Eye (tissue), 1 donor: ENCODE data around the gene TLCD1.
"Not testable (repeated sequence)": the region's sequence is repeated elsewhere in the genome, so short reads cannot be mapped to it uniquely, and the experiment has no call there.

Source experiments
- DNase-seq: peaks from one replicate; pipeline ENCODE4 v3.0.0-alpha.2; 2015

The TLCD1 gene

DNA sequence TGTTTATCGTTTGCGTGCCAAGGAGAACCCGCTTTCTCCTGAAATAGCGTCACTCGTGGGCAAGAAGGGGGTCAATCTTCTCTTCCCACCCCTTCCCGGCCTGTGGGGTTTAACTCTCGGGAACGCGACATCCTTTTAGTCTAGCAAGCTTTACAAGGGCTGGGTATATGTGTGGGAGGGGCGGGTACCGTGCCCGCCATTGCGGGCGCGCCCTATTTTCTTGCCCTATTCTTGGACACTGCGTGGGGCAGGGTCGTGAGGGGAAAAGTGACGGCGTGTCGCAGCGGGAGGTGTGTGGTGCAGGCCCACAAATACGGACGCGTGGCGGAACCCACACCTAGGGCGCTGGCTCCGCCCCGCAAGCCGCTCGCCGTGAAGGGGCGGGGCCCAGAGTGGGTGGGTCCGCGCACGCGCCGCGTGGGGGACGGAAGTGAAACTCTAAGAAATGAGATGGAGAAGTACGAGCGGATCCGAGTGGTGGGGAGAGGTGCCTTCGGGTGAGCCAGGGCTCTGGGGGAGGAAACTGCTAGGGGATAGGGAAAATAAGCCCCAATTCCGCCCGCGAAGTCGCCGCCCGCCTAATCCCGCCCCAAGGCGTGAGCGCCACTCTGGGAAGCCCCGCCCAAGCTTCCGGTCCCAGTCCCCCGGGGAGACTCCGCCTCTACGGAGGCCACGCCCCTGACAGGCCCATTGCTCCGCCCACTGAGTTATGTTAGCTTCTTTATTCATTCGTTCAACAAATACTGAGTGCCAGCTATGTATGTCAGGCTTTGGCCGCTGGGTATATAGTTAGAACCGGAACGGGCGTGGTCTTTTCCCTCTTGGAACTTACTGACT, 2.5 kb upstream of the TLCD1 start, which contains the start of gene NEK8:
NEK8 (plus strand) TSS at position 425 of the 837 bp plus-strand sequence; CDS start at position 451, 26 bp downstream.
- peak; percentile 98 for DNase-seq

DNA sequence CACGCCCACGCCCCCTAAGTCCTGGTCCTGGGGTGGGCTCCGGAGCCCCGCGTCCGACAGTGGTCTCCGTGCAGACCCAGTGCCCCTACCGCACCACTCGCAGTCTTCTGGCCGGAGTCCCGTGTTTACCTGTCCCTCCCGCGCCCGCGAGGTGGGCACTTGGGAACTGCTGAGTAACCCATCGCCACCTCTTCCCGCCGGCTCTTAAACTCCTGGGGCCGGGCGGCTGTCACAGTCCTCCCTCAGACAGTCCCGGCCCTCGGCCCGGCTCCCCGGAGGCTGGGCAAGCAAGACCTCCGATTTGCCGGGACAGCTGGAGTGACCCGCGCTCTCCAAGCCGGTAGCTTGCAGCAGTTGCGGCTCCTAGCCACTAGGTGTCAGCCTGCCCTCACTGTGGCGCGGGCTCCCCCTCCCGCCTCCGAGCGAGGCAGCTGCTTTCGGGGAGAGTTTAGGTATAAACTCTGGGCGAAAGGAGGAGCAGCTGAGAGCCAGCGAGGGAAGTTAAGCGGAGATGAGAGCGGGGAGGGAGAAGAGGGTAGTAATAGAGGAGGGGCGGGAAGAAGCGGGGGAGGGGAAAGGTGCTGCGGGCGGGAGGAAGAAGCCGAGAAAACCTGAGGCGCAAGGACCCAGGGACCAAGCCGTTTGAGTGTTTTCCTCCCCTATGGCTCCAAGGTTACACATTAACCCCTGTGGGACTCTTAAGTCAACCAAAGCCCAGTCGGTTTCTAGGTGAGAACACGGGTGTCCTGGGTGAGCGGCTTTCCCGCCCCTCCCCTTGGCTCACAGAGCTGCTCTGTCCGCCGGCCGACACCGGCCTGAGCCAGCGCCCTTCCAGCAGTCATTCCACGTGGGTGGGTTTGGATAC, 826 bp upstream of the TLCD1 start:
- peak; percentile 98 for DNase-seq

DNA sequence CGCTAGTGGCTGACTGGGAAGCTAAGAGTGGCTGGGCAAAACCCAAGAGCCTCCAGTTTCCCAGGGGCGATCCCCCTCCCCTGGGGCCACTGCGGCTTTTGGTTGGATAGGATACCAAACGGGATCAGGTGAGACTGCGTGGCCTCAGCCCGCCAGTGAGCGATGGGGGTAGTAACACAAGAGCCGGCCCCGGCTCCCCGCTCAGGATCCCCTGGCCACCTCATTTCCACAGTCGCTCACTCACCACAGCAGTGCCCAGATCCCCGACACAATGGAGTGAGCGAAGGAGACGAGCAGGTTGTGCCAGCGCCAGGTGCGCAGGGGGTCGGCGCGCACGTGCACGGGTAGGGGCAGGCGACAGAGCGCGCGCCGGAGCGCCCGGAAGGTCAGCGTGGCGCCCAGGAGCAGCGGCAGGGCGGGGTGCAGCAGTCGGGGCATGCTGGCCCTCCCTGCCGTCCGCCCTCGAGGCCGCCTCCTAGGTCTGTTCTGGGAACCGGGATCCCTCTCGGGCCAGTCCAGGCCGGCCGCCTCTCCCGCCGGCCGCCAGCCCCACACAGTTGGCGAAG, 290 bp downstream of the TLCD1 start:
- peak; percentile 80 for DNase-seq

DNA sequence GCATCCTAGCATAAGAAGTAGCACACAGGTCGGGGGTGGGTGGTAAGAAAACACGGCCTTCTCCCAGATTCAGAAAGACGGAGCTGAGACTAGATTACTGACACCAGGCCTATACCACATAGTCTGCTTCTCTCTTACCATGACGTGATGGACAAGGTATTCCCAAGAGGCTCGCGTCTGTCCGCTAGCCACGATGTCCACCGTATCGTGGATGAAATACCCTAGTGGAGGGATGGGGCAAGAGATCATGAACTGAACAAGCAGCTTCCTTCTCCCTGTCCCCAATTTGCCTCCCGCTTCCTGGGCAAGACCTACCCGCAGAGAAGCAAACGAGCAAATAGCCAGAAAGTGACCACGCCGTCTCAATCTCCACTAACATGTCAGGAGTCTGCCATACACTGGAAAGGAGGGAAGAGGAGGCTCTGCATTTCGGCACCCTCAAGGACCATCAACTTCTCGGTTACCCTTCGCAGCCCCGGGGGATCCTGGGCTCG, 820 bp downstream of the TLCD1 start:
- peak; percentile 60 for DNase-seq

DNA sequence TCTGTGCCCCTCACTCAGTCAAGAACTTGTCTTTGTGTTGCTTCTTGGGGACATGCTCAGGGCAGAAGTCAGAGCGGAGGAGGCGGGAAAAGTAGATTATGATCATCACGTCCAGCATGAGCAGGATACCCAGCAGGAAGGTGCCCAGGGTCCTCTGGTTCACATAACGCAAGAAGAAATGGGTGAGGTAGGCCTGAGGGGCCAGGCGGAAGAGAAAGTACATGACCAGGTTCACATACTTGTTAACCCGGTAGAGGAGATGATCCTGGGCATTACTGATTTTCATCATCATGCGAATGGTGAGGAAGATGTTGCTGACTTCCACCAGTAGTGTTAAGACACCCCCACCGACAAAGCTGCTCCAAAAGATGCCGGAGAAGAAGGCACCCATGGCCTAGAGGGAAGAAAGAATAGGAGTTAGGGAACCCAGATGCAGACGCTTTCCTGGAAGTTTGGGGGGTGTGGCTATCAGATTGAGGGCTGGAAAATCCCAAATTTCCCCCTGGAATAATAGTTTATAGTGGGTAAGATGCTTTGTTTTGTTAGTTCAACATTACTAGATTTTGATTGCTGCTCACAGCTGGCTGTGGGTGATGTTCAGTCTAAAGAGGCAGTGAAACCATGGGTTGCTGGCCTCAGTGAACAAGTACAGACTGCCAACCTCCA, 1.4 kb downstream of the TLCD1 start:
- no peak for DNase-seq

DNA sequence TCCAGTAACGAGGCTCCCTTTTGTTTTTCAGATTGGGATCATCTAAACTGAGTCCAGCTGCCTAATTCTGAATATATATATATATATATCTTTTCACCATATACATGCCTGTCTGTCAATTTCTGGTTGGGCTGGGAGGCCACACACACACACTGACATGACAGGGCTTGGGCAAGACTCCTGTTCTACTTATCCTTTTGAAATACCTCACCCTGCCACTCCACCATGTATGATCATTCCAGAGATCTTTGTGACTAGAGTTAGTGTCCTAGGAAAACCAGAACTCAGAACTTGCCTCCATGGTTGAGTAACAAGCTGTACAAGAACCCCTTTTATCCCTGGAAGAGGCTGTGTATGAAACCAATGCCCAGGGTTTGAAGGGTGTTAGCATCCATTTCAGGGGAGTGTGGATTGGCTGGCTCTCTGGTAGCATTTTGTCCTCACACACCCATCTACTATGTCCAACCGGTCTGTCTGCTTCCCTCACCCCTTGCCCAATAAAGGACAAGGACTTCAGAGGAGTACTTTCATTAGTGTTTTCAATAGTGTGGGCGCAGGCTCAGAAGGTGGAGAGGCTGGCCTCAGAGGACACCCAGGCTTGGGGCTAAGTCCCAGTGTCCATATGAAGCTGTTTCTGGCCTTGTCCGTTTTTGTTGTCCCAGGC, 2.1 kb downstream of the TLCD1 start:
- DNase-seq, result not testable (repeated sequence)

DNA sequence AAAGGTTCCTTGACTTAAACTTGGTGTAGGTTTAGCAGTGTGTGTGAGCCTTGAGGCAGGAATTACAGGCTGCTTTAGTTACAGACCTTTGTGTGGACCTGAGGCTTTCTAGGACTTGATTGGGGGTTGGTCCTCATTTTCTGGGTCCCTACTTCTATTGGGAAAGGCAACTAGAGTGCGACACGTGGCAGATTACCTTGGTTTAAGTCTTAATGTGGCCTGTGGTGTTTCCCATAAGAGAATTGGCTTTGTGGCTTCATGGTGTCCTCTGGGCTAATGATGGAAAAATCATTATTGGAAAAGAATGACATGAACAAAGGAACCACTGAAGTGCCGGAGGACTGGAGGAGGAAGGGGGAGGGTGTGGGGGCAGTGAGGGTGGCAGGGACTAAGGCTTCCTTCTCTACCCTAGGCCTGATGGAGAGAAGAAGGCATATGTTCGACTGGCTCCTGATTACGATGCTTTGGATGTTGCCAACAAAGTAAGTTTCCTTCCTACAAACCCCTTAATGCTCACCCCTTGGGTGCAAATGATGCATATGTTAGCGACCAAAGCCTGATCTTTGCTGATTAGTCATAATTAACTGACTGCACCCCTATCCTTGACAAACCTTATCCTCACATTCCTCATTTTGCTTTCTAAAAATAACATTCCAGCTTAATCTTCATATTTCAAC, 2.7 kb downstream of the TLCD1 start:
- DNase-seq, result no peak

DNA sequence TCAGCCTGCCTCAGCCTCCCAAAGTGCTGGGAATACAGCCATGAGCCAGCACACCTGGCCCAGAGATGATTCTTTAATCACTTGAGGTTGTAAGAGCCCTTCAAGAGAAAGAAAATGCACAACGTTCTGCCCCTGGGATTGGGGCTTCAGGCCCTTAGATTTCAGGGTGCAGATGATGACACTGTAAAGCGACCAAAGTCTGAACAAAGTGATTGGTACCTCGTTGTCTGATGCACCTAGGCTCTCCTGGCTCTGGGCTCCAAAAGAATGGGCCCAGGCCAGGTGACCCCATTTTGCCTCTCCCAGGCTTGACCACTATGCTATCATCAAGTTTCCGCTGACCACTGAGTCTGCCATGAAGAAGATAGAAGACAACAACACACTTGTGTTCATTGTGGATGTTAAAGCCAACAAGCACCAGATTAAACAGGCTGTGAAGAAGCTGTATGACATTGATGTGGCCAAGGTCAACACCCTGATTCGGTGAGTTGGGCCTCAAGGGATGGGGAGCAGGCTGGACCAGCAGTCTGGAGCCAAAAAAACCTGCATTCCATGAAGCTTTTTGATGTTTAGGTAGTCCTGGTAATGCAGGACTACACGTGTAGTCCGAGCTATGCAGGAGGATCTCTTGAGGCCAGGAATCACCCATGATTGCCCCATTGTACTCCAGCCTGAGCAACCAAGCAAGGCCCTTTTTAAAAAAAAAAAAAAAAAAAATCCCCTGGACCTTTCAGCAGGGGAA, 3.4 kb downstream of the TLCD1 start:
- no peak for DNase-seq

DNA sequence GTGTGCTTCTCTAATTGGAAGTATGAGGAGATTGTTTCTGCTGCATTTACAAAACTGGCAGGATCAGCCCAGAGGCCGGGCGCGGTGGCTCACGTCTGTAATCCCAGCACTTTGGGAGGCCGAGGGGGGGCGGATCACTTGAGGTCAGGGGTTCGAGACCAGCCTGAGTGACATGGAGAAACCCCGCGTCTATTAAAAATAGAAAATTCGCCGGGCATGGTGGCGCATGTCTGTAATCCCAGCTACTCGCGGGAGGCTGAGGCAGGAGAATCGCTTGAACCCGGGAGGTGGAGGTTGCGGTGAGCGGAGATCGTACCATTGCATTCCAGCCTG, 5.1 kb downstream of the TLCD1 start:
- not testable (repeated sequence) for DNase-seq

DNA sequence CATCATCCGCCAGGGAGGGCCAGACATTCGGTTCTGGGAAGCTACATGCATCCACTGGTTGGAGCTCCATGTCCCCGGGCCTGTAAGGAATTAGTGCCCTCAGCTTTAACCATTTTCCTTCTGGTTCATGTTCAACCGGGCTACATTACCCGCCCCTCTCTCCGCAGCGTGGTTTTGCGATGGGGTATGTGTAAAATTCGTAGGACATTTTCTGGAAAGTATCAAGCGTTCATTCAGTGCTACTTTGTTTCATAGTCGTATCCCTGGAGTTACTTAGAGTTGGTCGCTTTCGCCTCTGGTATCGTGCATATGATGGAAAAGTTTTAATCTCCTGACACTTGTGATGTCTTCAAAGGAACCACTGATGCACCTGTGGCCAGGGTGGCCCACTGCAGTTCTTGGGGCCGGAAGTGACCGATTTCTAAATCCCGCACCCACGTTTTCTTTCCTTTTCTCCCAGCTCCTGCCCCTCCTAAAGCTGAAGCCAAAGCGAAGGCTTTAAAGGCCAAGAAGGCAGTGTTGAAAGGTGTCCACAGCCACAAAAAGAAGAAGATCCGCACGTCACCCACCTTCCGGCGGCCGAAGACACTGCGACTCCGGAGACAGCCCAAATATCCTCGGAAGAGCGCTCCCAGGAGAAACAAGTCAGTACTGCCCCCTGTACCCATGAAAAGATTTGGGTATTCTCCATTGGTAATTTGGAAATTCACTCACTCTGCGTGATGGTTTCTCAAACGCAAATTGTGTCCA, 5.6 kb downstream of the TLCD1 start:
- no peak for DNase-seq

DNA sequence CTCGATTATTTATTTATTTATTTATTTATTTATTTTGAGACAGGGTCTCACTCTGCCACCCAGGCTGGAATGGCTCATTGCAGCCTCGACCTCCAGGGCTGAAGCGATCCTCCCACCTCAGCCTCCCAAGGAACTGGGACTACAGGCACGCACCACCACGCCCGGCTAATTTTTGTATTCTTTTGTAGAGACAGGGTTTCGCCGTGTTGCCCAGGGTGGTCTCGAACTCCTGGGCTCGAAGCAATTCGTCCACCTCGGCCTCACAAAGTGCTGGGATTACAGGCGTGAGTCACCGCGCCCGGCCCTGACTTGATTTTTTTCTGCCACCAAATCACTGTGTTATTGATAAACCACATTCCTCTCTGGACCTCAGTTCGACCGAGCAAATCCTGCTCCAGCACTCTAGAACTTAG, 7.0 kb downstream of the TLCD1 start:
- no peak for DNase-seq

DNA sequence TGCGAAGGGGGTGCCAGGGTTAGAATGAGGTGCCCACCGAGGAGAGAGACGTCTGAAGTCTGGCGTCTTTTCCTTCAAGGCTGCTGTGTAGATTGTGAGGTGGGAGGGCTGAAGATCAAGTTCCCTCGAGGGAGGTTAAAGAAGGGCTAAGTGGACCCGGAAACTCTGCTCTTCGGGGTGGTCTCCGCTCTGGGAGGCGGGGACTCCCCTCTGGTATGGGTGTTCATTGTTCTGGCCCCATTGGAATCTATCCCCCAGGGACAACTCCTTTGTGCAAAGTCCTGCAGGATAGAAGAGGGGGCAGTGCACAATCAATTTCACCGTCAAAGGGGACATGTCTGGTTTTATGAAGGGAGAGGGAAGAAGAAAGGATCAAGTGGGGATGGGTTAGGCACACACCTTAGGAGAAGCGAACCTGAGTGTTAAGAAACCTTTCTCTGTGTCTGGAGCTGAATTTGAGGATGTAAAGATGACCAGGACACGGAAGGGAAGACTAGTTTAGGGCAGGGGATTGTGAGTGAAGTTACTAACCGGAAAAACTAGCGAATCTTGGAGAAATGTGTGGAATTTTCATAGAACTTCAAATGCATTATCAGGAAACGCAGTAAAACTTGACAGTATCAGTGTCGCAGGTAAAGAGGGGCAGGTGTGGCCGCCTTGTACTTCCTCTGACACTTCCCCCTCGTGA, 7.6 kb downstream of the TLCD1 start:
- DNase-seq, result no peak

DNA sequence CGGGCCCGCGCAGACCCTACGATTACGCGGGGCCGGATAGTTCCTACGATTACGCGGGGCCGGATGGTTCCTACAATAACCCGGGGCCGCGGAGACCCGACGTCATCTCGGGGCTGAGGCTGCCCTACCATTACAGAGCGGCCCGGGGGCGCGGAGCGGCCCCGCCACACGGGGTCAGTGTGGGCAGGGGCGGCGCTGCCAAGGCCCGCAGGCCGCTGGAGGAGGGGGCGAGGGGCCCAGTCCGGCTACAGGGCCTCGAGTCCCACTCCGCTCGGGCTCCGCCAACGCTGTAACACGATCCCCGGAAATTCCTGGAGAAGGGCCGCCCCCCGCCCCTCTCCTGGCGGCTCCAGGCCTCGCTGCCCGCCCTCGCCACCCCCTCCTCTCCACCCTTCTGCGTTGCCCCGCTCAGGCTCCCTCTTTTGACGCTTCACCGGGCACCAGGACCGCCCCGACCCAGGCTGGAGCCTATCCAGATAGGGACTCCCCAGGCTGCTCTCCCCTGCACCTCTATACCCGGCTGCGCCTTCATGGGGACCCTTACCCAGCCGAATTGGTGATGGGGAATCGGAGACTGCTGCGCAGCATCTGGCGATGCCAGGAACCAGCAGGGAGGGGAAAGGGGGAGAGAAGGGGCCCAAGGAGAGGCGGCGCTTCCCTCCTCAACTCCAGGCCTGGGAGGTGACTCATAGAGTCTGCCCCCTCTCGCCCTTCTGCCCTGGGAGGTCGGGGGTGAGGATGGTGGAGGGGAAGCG, 8.3 kb downstream of the TLCD1 start, which contains the start of gene RAB34:
RAB34 (minus strand) TSS at position 291 of the 755 bp plus-strand sequence. CDS start 602 bp downstream, outside the sequence.
- peak; percentile 96 for DNase-seq

DNA sequence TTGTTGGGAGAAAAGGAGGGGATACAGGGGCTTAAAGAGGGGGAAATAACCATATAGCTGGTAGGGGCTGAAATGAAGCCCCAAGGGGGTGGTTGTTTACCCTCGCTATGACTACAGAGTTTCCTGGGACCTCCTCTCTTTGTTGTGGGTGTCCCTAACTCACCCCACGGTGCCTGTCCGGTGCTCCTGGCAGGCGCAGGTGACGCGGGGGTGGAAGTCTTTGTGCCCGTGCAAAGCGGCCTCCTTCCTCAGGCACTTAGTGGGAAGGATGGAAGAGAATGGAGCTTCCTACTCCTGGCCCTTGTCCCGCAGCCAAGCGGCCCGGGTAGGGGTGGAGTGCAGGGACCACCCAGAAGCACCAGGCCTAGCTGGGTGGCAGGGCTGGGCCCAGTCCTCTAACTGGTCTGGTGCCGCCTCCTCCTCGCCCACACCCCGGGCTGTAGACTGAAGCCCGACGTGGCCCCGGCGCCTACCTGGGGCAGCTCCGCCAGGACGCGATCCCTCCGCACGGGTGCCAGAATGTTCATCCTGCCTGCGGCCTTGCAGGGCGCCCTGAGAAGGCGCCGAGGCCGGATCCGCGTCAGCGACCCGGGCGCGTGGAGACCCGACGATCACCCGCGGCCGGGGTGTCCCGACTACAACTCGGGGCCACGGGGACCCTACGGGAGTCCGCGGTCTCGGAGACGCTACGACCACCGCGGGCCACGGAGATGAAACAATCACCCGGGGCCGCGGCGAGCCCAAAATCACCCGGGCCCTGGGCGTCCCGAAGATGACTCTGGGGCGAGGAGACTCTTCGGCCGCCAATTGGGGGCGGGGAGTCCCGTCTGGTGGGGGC, 9.1 kb downstream of the TLCD1 start:
- peak; percentile 72 for DNase-seq

DNA sequence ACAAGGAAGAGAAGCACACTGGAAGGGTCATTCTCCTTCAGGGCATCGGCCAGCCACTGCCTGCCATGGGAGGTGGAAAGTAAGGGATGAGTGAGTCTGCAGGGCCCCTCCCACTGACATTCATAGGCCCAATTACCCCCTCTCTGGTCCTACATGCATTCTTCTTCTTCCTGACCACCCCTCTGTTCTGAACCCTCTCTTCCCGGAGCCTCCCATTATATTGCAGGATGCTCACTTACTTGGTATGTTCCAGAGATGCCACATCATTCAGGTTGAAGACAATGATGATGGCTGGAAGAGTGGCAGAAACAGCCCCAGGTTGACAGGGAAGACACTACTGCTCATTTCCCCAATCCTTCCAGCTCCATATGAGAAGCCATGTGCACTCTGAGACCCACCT, 10.8 kb downstream of the TLCD1 start:
- DNase-seq, result no peak

DNA sequence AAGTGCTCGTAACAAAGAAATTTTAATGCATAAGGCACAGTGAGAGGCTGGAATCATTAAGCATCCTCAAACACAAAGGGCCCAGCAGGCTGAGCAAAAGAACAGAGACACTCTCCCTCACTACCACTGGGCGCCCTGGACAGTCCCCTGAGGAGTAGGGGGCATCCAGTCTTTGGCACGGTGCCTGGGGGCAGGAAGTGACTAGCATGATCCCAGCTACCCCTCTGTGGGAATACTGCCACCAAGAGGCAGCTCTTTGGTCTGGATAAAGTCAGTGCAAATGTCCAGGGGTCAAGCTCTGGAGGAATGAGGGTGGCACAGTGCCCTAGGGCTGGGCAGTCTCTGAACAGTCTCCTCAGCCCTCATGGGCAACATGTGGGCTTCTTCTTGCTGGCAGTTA, 11.8 kb downstream of the TLCD1 start:
- DNase-seq, result no peak

DNA sequence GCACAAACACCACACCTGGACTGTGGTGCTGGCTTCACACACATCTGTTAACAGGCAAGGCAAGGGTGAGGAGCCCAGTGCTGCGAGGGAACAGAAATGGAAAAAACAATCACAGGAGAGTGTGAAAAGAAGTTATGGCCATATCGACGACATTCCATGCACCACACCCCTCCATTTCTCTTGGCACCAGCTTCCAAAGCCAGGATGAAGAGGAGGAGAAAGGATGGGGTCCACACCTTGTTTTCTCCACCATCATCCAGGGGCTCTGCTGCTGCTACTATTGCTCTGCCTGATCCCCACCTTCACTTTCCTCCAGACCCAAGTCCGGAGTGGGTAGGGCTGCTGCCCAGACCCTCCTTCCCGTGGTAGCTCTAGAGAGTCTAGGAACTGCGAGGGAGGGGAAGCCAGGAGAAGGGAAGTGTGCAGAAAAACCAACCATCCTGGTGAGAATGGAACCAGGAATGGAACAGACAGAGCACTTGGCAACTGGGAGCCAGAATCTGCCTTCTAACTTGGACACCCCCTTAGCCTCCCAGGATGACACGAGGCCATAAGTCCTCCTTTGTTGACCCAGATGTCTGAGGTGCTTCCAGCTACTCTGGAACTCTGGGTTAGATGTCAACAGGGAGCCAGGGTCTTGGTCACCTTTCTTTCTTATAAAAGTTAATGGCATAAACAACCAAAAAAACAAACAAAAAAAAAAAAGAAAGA, 13.2 kb downstream of the TLCD1 start:
- no peak for DNase-seq
